Heart left ventricle (tissue), 16 donors: ENCODE results near the gene TOPORS. TPM values are rescaled to one million over a fixed set of nuclear protein-coding genes. Genes with fewer than 3 reads are reported as not detected.

Source experiments
- ATAC-seq, 4 donors: fragments of 200-7000 bp; cut with Tn5 transposase; one replicate each; pipeline ENCODE4 v1.9.1; 2020 to 2022; ENCODE audit warnings: moderate library complexity in 4 of 4, mild to moderate bottlenecking in 3 of 4, moderate number of reproducible peaks in 1 of 4
- DNase-seq, 5 donors: peaks; one replicate each; pipeline ENCODE4 v3.0.0-alpha.2; 2020
- H3K27ac ChIP-seq, 12 donors: fragments of 200-600 bp; sonication (generic) in 4 of 12; one replicate each; pipeline versions ENCODE4 v1.5.0 to v1.8.0; 2016 to 2022; ENCODE audit warnings: mild to moderate bottlenecking in 2 of 12
- H3K27me3 ChIP-seq, 9 donors: fragments of 200-600 bp; sonication (generic) in 2 of 9; one replicate each; pipeline versions ENCODE4 v1.5.1 to v1.8.0; 2016 to 2022; ENCODE audit warnings: mild to moderate bottlenecking in 3 of 9
- H3K36me3 ChIP-seq, 9 donors: fragments of 200-600 bp; sonication (generic) in 2 of 9; one replicate each; pipeline versions ENCODE4 v1.5.0 to v1.8.0; 2018 to 2022; ENCODE audit warnings: mild to moderate bottlenecking in 2 of 9
- H3K4me1 ChIP-seq, 12 donors: fragments of 200-600 bp; sonication (generic) in 4 of 12; one replicate each; pipeline versions ENCODE4 v1.5.0 to v1.8.0; 2016 to 2022; ENCODE audit warnings: mild to moderate bottlenecking in 3 of 12
- H3K4me3 ChIP-seq, 12 donors: fragments of 200-600 bp; sonication (generic) in 4 of 12; one replicate each; pipeline versions ENCODE4 v1.5.0 to v1.8.0; 2017 to 2022; ENCODE audit warnings: mild to moderate bottlenecking in 9 of 12, moderate library complexity in 4 of 12
- H3K9me3 ChIP-seq, 12 donors: fragments of 200-600 bp; sonication (generic) in 4 of 12; one replicate each; pipeline versions ENCODE4 v1.5.0 to v1.8.0; 2016 to 2022; ENCODE audit warnings: mild to moderate bottlenecking in 1 of 12
- POLR2A ChIP-seq, 2 donors: fragments of 450-650 bp; IDR thresholded peaks; one replicate each; pipeline ENCODE4 v1.6.1; 2017; ENCODE audit warnings: antibody characterized with exemption in 2 of 2, mild to moderate bottlenecking in 2 of 2, moderate library complexity in 2 of 2
- WGBS, 4 donors: extraction: QIAGEN DNeasy Blood & Tissue Kit in 2 of 4; methylation state at CpG; one replicate each; pipeline versions ENCODE4 v1.1.5 to v1.1.7; 2013 to 2018; 5-methylcytosine and 5-hydroxymethylcytosine counted together
- intact Hi-C, 10 donors: fragments of 100-400 bp; cut with DNase I; formaldehyde crosslinking; loops; one replicate each; pipeline versions ENCODE4 v1.11.1 to v1.14.2; 2022
- polyA plus RNA-seq, 2 donors: library from polyadenylated mRNA; stranded (reverse); fragments of 200-250 nt; gene quantifications; one replicate each; pipeline ENCODE4 v1.2.3, GENCODE V29; 2013
- total RNA-seq, 9 donors: library from RNA; depleted of rRNA in 2 of 9; stranded (reverse); fragments of >200 nt in 2 of 9; fragmentation: NEBNext Ultra II Directional in 3 of 9; extraction: Animal tissue kit (Norgen Biotek cat#: 25700) in 3 of 9; gene quantifications; one replicate each; pipeline versions ENCODE4 v1.1.0 to v1.2.4, GENCODE V29; 2016 to 2023
- TF ChIP-seq, protein P1 (sequence below), 12 donors: fragments of 200-600 bp; sonication (generic) in 4 of 12; IDR thresholded peaks; one replicate each; pipeline versions ENCODE4 v1.5.0 to v1.8.0; 2018 to 2022; ENCODE audit warnings: antibody characterized with exemption in 12 of 12, mild to moderate bottlenecking in 5 of 12
- donor health status: ischemic (EF 13 %, LVEDD 7.1; RV severe dilation, severe dysfunction).
- donor health status: healthy with polysubstance abuse.
- donor health status: DM: no; HTN: yes; CAD: no.
- donor health status: DM: no; HTN: no; CAD: no.
- donor health status: ischemic (EF 25% LVEDD 6.9; RV normal size, moderate dysfunction).
- donor health status: ischemic (EF 25% LVEDD 5.7; RV mildly dilated, moderate dysfunction).
- donor health status: healthy.
- donor health status: DM: yes; HTN: yes; CAD: no.
- donor health status: ischemic (EF 35%, LVEDD 5.7; RV mildly dilated, moderate dysfunction).
- donor health status: nonischemic (EF 11% LVEDD 7.7; RV severe dilation, severe dysfunction).
- donor health status: DM: yes; HTN: yes; CAD: no.
- donor health status: PGD.
- donor health status: ischemic (EF 29% LVEDD 5.4; RV normal size, mild dysfunction).
- donor health status: nonischemic (EF 23%, LVEDD 6.1; RV moderate dilation, normal function).

TOPORS gene
- total and polyA plus RNA-seq, 11 donors = 4.1 to 11.1 (median 9.4) TPM

DNA sequence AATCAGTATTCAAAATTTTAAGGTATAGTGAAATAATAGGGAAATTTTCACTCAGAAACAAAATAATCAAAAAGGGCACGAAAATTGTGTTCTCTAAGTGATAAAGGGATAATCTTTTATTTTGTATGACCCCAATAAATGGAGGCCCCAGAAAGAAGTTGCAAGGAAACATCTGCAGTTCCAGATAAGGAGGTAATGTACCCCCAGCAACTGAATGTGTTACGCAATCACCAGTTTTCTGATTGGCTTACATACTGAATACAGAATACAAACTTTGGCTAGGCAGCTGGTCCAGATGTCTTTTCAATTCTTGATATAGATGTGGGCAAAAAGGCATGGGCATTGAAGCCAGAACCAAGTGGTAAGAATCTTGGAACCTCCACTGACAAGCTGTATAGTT, 1.7 kb upstream of the TOPORS start:
- H3K9me3 ChIP-seq = no peaks in the 10 kb centered on the region
- H3K27ac ChIP-seq = no peak overlapping the region
- 82 to 87% (median 83%) methylated on average over 2 of the region's 2 CpGs for WGBS, 4 donors
- no peak for DNase-seq
- H3K4me3 ChIP-seq = no peak overlapping the region
- H3K4me1 ChIP-seq = peaks cover 0 to 38% (median 19%) of the 10 kb centered on the region in 12 donors
- H3K36me3 ChIP-seq = peaks cover 0 to 19% (median 0%) of the 10 kb centered on the region in 9 donors
- no peaks in the 10 kb centered on the region for H3K27me3 ChIP-seq
- ATAC-seq = no peak
- intact Hi-C loops = loop anchor here in 1 of 10 donors (5.0 kb wide), 1 partner anchor 167 kb away; no protein-coding TSS in a partner anchor
- no peak for TF ChIP-seq POLR2A (IDR thresholded peaks at IDR 0.05)
- TF ChIP-seq, protein P1, sequence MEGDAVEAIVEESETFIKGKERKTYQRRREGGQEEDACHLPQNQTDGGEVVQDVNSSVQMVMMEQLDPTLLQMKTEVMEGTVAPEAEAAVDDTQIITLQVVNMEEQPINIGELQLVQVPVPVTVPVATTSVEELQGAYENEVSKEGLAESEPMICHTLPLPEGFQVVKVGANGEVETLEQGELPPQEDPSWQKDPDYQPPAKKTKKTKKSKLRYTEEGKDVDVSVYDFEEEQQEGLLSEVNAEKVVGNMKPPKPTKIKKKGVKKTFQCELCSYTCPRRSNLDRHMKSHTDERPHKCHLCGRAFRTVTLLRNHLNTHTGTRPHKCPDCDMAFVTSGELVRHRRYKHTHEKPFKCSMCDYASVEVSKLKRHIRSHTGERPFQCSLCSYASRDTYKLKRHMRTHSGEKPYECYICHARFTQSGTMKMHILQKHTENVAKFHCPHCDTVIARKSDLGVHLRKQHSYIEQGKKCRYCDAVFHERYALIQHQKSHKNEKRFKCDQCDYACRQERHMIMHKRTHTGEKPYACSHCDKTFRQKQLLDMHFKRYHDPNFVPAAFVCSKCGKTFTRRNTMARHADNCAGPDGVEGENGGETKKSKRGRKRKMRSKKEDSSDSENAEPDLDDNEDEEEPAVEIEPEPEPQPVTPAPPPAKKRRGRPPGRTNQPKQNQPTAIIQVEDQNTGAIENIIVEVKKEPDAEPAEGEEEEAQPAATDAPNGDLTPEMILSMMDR (IDR thresholded peaks at IDR 0.05) = no peak

DNA sequence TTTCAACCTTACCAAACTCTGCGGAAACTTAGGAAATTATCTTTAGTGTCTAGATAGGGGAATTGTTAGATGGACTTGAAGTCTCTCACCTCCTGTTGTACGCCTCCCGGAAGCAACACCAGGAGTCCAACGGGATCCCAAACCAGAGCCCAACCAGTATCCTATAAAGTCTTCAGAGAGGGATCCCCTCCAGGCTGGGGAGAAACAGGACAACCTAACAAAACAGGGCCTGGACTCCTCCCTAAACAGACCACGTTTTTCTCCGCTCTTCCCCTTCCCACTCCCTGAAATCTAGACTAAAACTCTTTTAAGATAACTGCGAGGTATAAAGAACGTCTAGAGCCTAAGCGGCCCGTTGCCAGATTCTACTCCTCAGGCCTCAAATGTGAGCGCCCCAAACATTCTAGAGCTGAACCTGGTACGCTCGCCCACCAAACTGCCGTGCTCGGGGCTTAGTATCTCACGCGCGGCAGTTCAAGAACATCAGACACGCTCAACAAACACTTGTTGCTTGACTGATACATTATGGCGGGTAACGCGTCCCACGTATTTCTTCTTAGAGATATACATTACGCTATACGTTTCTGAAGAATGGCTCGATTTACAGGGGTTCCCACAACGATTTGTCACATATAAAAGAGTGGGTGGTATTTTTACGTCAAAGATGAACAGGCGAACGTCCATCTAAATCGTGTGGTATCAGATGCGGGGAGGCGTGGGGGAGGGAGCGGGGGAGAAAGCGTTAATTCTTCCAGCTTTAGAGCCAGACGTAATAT, 922 bp downstream of the TOPORS start:
- H3K4me3 ChIP-seq = peak overlapping the region; percentile 54 to 87 (median 76)
- TF ChIP-seq POLR2A (IDR thresholded peaks at IDR 0.05) = no peak
- TF ChIP-seq, protein P1 (IDR thresholded peaks at IDR 0.05) = no peak
- no peaks in the 10 kb centered on the region for H3K27me3 ChIP-seq
- peak overlapping the region; percentile 64 to 99 (median 96) for H3K27ac ChIP-seq
- H3K9me3 ChIP-seq = no peaks in the 10 kb centered on the region
- ATAC-seq (peak; percentile 15 to 24 (median 18)), DNase-seq (peak in 3 of 5 donors; percentile 32 to 39 (median 32))
- intact Hi-C loops = loop anchor here in 4 of 10 donors (1.0 to 5.0 kb wide), 5 partner anchors 21 to 164 kb away; partner anchors contain the start of genes NDUFB6 (in 3 of the 4) and RIGI (in 2 of the 4)
- H3K4me1 ChIP-seq = peaks cover 0 to 37% (median 18%) of the 10 kb centered on the region in 12 donors
- 0 to 1% (median 1%) methylated on average over 36 of the region's 36 CpGs for WGBS, 4 donors
- peaks cover 0 to 22% (median 0%) of the 10 kb centered on the region in 9 donors for H3K36me3 ChIP-seq

DNA sequence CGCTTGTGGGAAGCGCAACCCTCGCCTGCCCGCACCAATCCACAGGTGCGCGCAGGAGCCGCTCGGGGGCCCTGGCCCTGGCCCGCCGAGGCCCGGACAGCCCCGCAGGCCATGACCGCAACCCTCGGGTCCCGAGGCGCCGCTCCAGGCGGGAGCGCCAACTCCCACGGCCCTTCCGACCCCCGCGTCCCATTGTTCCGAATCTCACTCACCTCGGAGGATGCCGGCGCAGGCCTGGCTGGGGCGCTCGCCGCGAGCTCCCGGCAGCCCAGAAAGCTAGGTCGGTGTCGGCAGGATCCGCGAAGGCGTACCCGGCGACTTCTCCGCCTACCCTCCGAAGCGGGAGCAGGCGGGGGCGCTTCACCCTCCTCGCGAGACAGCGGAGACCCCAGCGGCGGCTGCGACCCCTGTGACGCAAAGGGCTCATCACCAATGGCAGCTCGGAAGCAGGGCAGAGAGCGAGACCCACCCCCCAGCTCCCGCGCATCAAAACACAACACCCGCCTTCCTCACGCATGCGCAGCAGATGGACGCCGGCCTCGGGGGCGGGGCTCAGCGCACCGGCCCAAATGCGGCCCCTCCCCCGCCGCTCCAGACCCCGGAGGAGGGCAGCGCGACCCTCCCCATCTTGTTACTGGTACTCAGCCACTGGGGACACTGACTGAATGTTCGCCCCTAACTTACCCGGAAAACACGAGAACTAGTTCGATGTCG, 1.7 kb downstream of the TOPORS start:
- 0% methylated on average over 24 to 75 of the region's 75 CpGs for WGBS, 4 donors
- Histone ChIP-seq H3K4me3 (peak overlapping the region; percentile 54 to 87 (median 76)), H3K4me1 (peaks cover 0 to 40% (median 18%) of the 10 kb centered on the region in 12 donors), H3K9me3 (no peaks in the 10 kb centered on the region), H3K36me3 (peaks cover 0 to 16% (median 0%) of the 10 kb centered on the region in 9 donors), H3K27me3 (no peaks in the 10 kb centered on the region), H3K27ac (peak overlapping the region; percentile 64 to 99 (median 96))
- TF ChIP-seq POLR2A (IDR thresholded peaks at IDR 0.05) = peak in 1 of 2 donors; percentile 40
- TF ChIP-seq, protein P1 (IDR thresholded peaks at IDR 0.05) = peak in 2 of 12 donors; percentile 13 to 40
- DNase-seq (peak; percentile 93 to 97 (median 95)), ATAC-seq (peak; percentile 80 to 89 (median 88))
- intact Hi-C loops = loop anchor here in 3 of 10 donors (1.0 to 5.0 kb wide), 3 partner anchors 24 to 163 kb away; partner anchors contain the start of gene RIGI (in 3 of the 3)
